ENCODE data around the gene ZNF197. TPM values are rescaled to one million over a fixed set of nuclear protein-coding genes. Genes with fewer than 3 reads are reported as not detected.

Gene ZNF197
- total RNA-seq, 1 experiment from 2014 or later = 16.4 TPM

- TF ChIP-seq PREB (CRISPR knock-in tag; IDR thresholded peaks at IDR 0.05; ENCODE audit: borderline replicate concordance) = no peak
- TF ChIP-seq RORB (CRISPR knock-in tag; IDR thresholded peaks at IDR 0.05) = no peak
- TF ChIP-seq ETV6 (CRISPR knock-in tag; IDR thresholded peaks at IDR 0.05) = peak; percentile 96; the same call in 1 of the 2 replicates
- TF ChIP-seq ZNF219 (CRISPR knock-in tag; IDR thresholded peaks at IDR 0.05; ENCODE audit: borderline replicate concordance) = no peak
- TF ChIP-seq ZNF512 (CRISPR knock-in tag; IDR thresholded peaks at IDR 0.05; ENCODE audit: borderline replicate concordance) = no peak
- TF ChIP-seq ATF2 (CRISPR knock-in tag; IDR thresholded peaks at IDR 0.05; ENCODE audit: borderline replicate concordance, low read depth) = no peak
- TF ChIP-seq ERG (CRISPR knock-in tag; IDR thresholded peaks at IDR 0.05) = no peak
- no peak for TF ChIP-seq NFE2L1 (CRISPR knock-in tag; IDR thresholded peaks at IDR 0.05)
- no peak for TF ChIP-seq ZNF281 (CRISPR knock-in tag; IDR thresholded peaks at IDR 0.05)
- peak; percentile 75; the same call in 1 of the 2 replicates for TF ChIP-seq CREM (CRISPR knock-in tag; IDR thresholded peaks at IDR 0.05)
- peak; percentile 64; the same call in 1 of the 2 replicates for TF ChIP-seq MAX (CRISPR knock-in tag; IDR thresholded peaks at IDR 0.05)
These were observed at the start of gene ZNF197 (continued) for GRCh38 chr3:44624749-44625480.

GRCh38 chr3:44576613-44577012, 48.2 kb upstream of the ZNF197 start:
- H3K27ac Mint-ChIP-seq = no peak overlapping the region
- peaks cover 6% of the 10 kb centered on the region; the same call in 1 of the 2 replicates for H3K27me3 Mint-ChIP-seq (ENCODE audit: low read depth)
- H3K4me3 Mint-ChIP-seq = no peak overlapping the region
- peaks cover 24% of the 10 kb centered on the region for H3K36me3 Mint-ChIP-seq
- DNase-seq (ENCODE audit: low spot score) (no peak), ATAC-seq (no peak)
- no peaks in the 10 kb centered on the region for H3K4me1 Mint-ChIP-seq
- CTCF ChIA-PET = no interaction called here
- POLR2A ChIA-PET = no interaction called here
- H3K9me3 Mint-ChIP-seq = peaks cover 5% of the 10 kb centered on the region; the same call in 1 of the 2 replicates
- TF ChIP-seq ATF2 (CRISPR knock-in tag; IDR thresholded peaks at IDR 0.05; ENCODE audit: borderline replicate concordance, low read depth) (no peak), TEAD1 (CRISPR knock-in tag; IDR thresholded peaks at IDR 0.05) (no peak), FOXP4 (CRISPR knock-in tag; IDR thresholded peaks at IDR 0.05) (no peak), HMGXB4 (CRISPR knock-in tag; IDR thresholded peaks at IDR 0.05) (no peak), ZSCAN18 (CRISPR knock-in tag; IDR thresholded peaks at IDR 0.05) (no peak), ELF4 (CRISPR knock-in tag; IDR thresholded peaks at IDR 0.05; ENCODE audit: low read depth) (no peak), TCF7 (CRISPR knock-in tag; IDR thresholded peaks at IDR 0.05; ENCODE audit: low read depth) (no peak), OVOL2 (CRISPR knock-in tag; IDR thresholded peaks at IDR 0.05; ENCODE audit: borderline replicate concordance) (no peak), NFE2L1 (CRISPR knock-in tag; IDR thresholded peaks at IDR 0.05) (no peak), ESRRA (CRISPR knock-in tag; IDR thresholded peaks at IDR 0.05; ENCODE audit: borderline replicate concordance) (no peak)

All from WTC11 (cell line).